Measurements from ENCODE around the gene MAP7. TPM values are rescaled to one million over a fixed set of nuclear protein-coding genes. Genes with fewer than 3 reads are reported as not detected.

MAP7 gene
- total RNA-seq, 1 donor from 2014 or later: 101 TPM

DNA sequence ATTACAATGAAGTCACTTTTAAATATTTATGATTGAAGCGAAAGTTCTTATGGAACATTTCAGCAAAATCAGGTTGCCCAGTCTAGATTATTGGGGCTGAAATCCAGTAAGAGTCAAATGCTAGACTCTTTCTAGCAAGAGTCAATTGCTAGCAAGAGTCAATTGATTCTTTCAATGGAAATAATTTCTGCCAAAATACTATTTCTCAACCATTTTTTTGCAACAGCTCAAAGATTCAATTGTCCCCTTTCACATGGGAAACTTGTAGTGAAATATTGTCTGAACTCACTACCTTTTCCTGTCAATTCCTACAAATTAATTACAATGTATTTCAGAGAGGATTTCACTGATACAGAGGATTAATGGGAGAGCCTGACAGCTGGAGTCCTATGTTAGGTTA is 78.3 kb downstream of the MAP7 start:
- Mint-ChIP-seq H3K27me3 (no peaks in the 10 kb centered on the region), H3K36me3 (ENCODE audit: insufficient read depth) (no peaks in the 10 kb centered on the region), H3K9me3 (ENCODE audit: low read depth) (no peaks in the 10 kb centered on the region), H3K4me1 (ENCODE audit: low read depth) (peaks cover 19% of the 10 kb centered on the region), H3K4me3 (ENCODE audit: low read depth) (no peak overlapping the region), H3K27ac (no peak overlapping the region)
- DNase-seq (ENCODE audit: low spot score, unreplicated experiment): no peak
- TF ChIP-seq, protein P1, sequence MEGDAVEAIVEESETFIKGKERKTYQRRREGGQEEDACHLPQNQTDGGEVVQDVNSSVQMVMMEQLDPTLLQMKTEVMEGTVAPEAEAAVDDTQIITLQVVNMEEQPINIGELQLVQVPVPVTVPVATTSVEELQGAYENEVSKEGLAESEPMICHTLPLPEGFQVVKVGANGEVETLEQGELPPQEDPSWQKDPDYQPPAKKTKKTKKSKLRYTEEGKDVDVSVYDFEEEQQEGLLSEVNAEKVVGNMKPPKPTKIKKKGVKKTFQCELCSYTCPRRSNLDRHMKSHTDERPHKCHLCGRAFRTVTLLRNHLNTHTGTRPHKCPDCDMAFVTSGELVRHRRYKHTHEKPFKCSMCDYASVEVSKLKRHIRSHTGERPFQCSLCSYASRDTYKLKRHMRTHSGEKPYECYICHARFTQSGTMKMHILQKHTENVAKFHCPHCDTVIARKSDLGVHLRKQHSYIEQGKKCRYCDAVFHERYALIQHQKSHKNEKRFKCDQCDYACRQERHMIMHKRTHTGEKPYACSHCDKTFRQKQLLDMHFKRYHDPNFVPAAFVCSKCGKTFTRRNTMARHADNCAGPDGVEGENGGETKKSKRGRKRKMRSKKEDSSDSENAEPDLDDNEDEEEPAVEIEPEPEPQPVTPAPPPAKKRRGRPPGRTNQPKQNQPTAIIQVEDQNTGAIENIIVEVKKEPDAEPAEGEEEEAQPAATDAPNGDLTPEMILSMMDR (IDR thresholded peaks at IDR 0.05; ENCODE audit: unreplicated experiment): no peak

DNA sequence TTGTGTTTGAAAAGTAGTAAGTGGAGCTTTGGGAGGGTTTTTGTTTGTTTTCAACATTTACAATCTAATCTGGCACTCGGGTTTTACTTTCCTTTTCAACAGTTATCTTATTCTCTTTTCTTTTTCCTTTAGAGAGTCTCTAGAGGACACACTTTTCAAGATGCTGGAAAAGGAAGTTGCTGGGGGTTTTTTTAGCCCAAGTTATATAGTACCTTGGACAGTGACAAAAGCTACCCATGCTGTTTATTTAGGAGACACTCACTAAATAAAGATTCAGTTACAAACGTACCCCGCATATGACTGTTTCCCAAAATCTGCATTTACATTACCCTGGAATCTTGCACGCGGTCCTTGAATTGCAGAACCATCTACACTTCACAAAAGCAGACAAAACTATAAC is 78.8 kb downstream of the MAP7 start:
- TF ChIP-seq, protein P1 (IDR thresholded peaks at IDR 0.05; ENCODE audit: unreplicated experiment): no peak
- peaks cover 23% of the 10 kb centered on the region for H3K4me1 Mint-ChIP-seq (ENCODE audit: low read depth)
- no peaks in the 10 kb centered on the region for H3K9me3 Mint-ChIP-seq (ENCODE audit: low read depth)
- H3K36me3 Mint-ChIP-seq (ENCODE audit: insufficient read depth): no peaks in the 10 kb centered on the region
- no peak overlapping the region for H3K27ac Mint-ChIP-seq
- no peak overlapping the region for H3K4me3 Mint-ChIP-seq (ENCODE audit: low read depth)
- H3K27me3 Mint-ChIP-seq: no peaks in the 10 kb centered on the region
- DNase-seq (ENCODE audit: low spot score, unreplicated experiment): no peak

DNA sequence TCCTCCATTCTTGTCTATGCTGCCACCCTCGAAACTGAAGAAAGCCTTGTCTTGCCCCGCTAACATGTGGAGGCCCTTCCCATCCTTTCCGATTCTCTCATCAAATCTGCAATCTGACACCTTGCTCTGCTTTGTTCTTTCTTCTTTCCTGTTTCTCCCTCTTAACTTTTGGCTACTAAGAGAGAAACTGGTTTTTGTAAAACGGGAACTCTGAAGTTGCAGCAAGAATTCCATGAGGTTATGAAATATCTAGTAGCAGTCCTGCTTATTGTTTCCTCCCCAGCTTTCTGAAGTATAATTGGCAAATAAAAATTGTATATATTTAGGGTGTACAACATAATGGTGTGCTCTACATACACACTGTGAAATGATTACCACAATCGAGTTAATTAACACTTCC is 80.2 kb downstream of the MAP7 start:
- Mint-ChIP-seq H3K27me3 (no peaks in the 10 kb centered on the region), H3K4me3 (ENCODE audit: low read depth) (no peak overlapping the region), H3K4me1 (ENCODE audit: low read depth) (peaks cover 31% of the 10 kb centered on the region), H3K9me3 (ENCODE audit: low read depth) (no peaks in the 10 kb centered on the region), H3K27ac (no peak overlapping the region), H3K36me3 (ENCODE audit: insufficient read depth) (no peaks in the 10 kb centered on the region)
- TF ChIP-seq, protein P1 (IDR thresholded peaks at IDR 0.05; ENCODE audit: unreplicated experiment): no peak
- no peak for DNase-seq (ENCODE audit: low spot score, unreplicated experiment)

DNA sequence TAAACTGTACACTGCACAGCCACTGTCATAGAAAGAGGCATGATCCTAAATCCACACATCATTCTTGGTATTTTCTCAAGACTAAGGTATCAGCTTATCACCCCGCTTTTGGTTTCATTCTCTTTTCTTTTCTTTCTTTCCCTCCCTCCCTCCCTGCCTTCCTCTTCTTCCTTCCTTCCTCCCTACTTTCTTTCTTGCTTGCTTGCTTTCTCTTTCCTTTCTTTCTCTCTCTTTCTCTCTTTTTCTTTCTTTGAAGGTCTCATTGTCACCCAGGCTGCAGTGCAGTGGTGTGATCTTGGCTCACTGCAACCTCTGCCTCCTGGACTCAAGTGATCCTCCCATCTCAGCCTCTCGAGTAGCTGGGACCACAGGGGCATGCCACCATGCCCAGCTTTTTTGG is 81.1 kb downstream of the MAP7 start:
- Mint-ChIP-seq H3K4me1 (ENCODE audit: low read depth) (peaks cover 31% of the 10 kb centered on the region), H3K36me3 (ENCODE audit: insufficient read depth) (no peaks in the 10 kb centered on the region), H3K27me3 (no peaks in the 10 kb centered on the region), H3K27ac (no peak overlapping the region), H3K4me3 (ENCODE audit: low read depth) (no peak overlapping the region), H3K9me3 (ENCODE audit: low read depth) (no peaks in the 10 kb centered on the region)
- TF ChIP-seq, protein P1 (IDR thresholded peaks at IDR 0.05; ENCODE audit: unreplicated experiment): no peak
- no peak for DNase-seq (ENCODE audit: low spot score, unreplicated experiment)

DNA sequence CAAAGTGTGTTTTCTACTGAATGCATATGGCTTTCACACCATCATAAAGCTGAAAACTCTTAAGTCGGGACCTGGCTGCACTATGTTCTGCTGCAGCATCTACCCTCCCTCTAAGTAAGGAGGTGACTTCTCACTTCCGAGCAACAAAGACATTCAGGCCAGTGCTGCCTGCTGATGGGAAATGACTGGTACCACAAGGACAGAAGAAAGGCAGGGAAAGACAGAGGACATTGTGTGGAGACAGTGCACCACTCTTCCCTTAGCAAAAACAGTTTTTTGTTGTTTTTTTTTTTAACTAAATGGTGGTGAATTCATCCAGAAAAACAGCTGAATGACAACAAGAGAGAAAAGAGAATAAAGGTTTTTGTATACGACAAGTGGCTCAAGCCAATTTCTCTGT is 81.5 kb downstream of the MAP7 start:
- DNase-seq (ENCODE audit: low spot score, unreplicated experiment): no peak
- Mint-ChIP-seq H3K9me3 (ENCODE audit: low read depth) (no peaks in the 10 kb centered on the region), H3K27me3 (no peaks in the 10 kb centered on the region), H3K4me1 (ENCODE audit: low read depth) (peaks cover 31% of the 10 kb centered on the region), H3K36me3 (ENCODE audit: insufficient read depth) (no peaks in the 10 kb centered on the region), H3K27ac (no peak overlapping the region), H3K4me3 (ENCODE audit: low read depth) (no peak overlapping the region)
- TF ChIP-seq, protein P1 (IDR thresholded peaks at IDR 0.05; ENCODE audit: unreplicated experiment): no peak
